Measurements from ENCODE around the gene DMBT1.

DNA sequence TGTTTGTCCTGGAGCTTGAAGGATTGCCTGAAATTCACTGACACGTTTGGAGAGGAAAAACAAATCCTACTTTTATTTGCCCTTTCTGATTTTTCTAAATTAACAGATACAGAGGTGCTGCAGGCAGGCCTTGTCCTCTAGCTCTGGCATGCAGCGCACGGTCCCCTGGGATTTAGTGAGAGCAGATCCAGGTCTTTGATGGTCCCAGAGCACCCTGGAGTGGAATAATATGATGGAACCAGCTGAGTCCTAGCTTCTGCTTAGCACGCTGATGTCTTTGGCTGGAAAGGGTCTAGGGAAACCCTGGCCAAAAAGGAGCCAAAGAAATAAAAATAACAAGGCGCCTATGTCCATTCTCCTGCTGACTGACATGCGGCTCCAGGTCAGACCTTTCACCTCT lies 98.6 kb downstream of the DMBT1 start:
- TF ChIP-seq EZH2 (IDR thresholded peaks at IDR 0.05; ENCODE audit: borderline replicate concordance, control insufficient read depth, low read depth, low read length), result no peak
- no peak for TF ChIP-seq RB1 (IDR thresholded peaks at IDR 0.05; ENCODE audit: borderline replicate concordance)
- TF ChIP-seq, protein P1, sequence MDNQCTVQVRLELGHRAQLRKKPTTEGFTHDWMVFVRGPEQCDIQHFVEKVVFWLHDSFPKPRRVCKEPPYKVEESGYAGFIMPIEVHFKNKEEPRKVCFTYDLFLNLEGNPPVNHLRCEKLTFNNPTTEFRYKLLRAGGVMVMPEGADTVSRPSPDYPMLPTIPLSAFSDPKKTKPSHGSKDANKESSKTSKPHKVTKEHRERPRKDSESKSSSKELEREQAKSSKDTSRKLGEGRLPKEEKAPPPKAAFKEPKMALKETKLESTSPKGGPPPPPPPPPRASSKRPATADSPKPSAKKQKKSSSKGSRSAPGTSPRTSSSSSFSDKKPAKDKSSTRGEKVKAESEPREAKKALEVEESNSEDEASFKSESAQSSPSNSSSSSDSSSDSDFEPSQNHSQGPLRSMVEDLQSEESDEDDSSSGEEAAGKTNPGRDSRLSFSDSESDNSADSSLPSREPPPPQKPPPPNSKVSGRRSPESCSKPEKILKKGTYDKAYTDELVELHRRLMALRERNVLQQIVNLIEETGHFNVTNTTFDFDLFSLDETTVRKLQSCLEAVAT (IDR thresholded peaks at IDR 0.05), result no peak
- TF ChIP-seq, protein P2, sequence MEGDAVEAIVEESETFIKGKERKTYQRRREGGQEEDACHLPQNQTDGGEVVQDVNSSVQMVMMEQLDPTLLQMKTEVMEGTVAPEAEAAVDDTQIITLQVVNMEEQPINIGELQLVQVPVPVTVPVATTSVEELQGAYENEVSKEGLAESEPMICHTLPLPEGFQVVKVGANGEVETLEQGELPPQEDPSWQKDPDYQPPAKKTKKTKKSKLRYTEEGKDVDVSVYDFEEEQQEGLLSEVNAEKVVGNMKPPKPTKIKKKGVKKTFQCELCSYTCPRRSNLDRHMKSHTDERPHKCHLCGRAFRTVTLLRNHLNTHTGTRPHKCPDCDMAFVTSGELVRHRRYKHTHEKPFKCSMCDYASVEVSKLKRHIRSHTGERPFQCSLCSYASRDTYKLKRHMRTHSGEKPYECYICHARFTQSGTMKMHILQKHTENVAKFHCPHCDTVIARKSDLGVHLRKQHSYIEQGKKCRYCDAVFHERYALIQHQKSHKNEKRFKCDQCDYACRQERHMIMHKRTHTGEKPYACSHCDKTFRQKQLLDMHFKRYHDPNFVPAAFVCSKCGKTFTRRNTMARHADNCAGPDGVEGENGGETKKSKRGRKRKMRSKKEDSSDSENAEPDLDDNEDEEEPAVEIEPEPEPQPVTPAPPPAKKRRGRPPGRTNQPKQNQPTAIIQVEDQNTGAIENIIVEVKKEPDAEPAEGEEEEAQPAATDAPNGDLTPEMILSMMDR (IDR thresholded peaks at IDR 0.05 in 2 of 3, conservative IDR thresholded peaks at IDR 0.05 in 1 of 3; ENCODE audit: control insufficient read depth in 2 of 3, extremely low read depth in 1 of 3, insufficient read depth in 1 of 3, low read depth in 3 of 3, low read length in 3 of 3), result no peak

Data from GM12878 (cell line).